Body of pancreas (tissue), 4 donors: ENCODE results near the gene AGBL4. TPM values are rescaled to one million over a fixed set of nuclear protein-coding genes. Genes with fewer than 3 reads are reported as not detected.

Source experiments
- ATAC-seq: fragments of 150-250 bp; one replicate; pipeline ENCODE4 v1.9.1; 2016
- DNase-seq, 4 donors: peaks; one replicate each; pipeline ENCODE4 v3.0.0-alpha.2; 2019
- H3K27ac ChIP-seq, 4 donors: fragments of 200-600 bp; sonication (generic); 1 replicate in 3 of 4; 2 replicates in 1 of 4; pipeline versions ENCODE4 v1.5.1 to v1.6.1; 2016 to 2019; ENCODE audit warnings: mild to moderate bottlenecking in 1 of 4, mixed read lengths in 1 of 4, moderate library complexity in 1 of 4
- H3K27me3 ChIP-seq, 2 donors: fragments of 200-600 bp; sonication (generic); one replicate each; pipeline ENCODE4 v1.6.0; 2016; ENCODE audit warnings: mild to moderate bottlenecking in 1 of 2
- H3K36me3 ChIP-seq, 2 donors: fragments of 200-600 bp; sonication (generic); replicated peaks in 1 of 2; 2 replicates each; pipeline ENCODE4 v1.5.1; 2016; ENCODE audit warnings: low read depth in 2 of 2; ENCODE audit not compliant: insufficient read depth in 1 of 2
- H3K4me1 ChIP-seq: fragments of 200-600 bp; sonication (generic); one replicate; pipeline ENCODE4 v1.6.0; 2016
- H3K4me3 ChIP-seq, 2 donors: fragments of 200-600 bp; sonication (generic); 1 replicate in 1 of 2; 2 replicates in 1 of 2; pipeline ENCODE4 v1.5.1; 2016 to 2019
- H3K9me3 ChIP-seq, 3 donors: fragments of 200-600 bp; sonication (generic); 1 replicate in 2 of 3; 2 replicates in 1 of 3; pipeline ENCODE4 v1.5.1; 2016
- CTCF ChIP-seq, 7 experiments: fragments of 450-650 bp in 4 of 7; fragments of 200-600 bp in 3 of 7; sonication (generic) in 3 of 7; IDR thresholded peaks; one replicate each; pipeline ENCODE4 v1.5.1; 2016 to 2019; ENCODE audit warnings: antibody characterized with exemption in 7 of 7
- POLR2A ChIP-seq, 3 donors: fragments of 450-650 bp; IDR thresholded peaks; one replicate each; pipeline ENCODE4 v1.6.1; 2016; ENCODE audit warnings: antibody characterized with exemption in 3 of 3, mild to moderate bottlenecking in 2 of 3
- WGBS, 2 donors: methylation state at CpG; one replicate each; pipeline ENCODE4 v1.1.5; 2017; 5-methylcytosine and 5-hydroxymethylcytosine counted together
- intact Hi-C: fragments of 100-400 bp; cut with DNase I; formaldehyde crosslinking; loops from one replicate; pipeline ENCODE4 v1.15.1; 2023
- total RNA-seq, 2 donors: library from RNA; depleted of rRNA; stranded (reverse); fragments of >200 nt; gene quantifications; one replicate each; pipeline ENCODE4 v1.1.0, GENCODE V29; 2016

Gene AGBL4
- total RNA-seq, 2 donors from 2014 or later, result 0.33 to 0.78 TPM

GRCh38 chr1:48741380-48741779, 1282.4 kb downstream of the AGBL4 start:
- no peak for DNase-seq
- Histone ChIP-seq H3K36me3 (no peaks in the 10 kb centered on the region), H3K9me3 (no peaks in the 10 kb centered on the region), H3K4me1 (peaks cover 7% of the 10 kb centered on the region), H3K27me3 (no peaks in the 10 kb centered on the region), H3K4me3 (no peak overlapping the region), H3K27ac (no peak overlapping the region)
- no peak for TF ChIP-seq POLR2A (IDR thresholded peaks at IDR 0.05)
- intact Hi-C loops, result no loop called here
- ATAC-seq, result no peak
- WGBS, 2 donors, result 67 to 74% methylated on average over 6 to 7 of the region's 7 CpGs

GRCh38 chr1:48740621-48741020, 1283.1 kb downstream of the AGBL4 start:
- Histone ChIP-seq H3K9me3 (no peaks in the 10 kb centered on the region), H3K27me3 (no peaks in the 10 kb centered on the region), H3K4me1 (peaks cover 7% of the 10 kb centered on the region), H3K4me3 (no peak overlapping the region), H3K36me3 (no peaks in the 10 kb centered on the region), H3K27ac (no peak overlapping the region)
- ATAC-seq (no peak), DNase-seq (no peak)
- TF ChIP-seq POLR2A (IDR thresholded peaks at IDR 0.05) (no peak), CTCF (IDR thresholded peaks at IDR 0.05) (no peak)
- 82 to 96% methylated on average over 3 of the region's 3 CpGs for WGBS, 2 donors
- intact Hi-C loops, result no loop called here

GRCh38 chr1:48739091-48739490, 1284.7 kb downstream of the AGBL4 start:
- intact Hi-C loops, result no loop called here
- H3K4me3 ChIP-seq, result no peak overlapping the region
- ATAC-seq (no peak), DNase-seq (no peak)
- H3K4me1 ChIP-seq, result peaks cover 2% of the 10 kb centered on the region
- no peak overlapping the region for H3K27ac ChIP-seq
- H3K9me3 ChIP-seq, result no peaks in the 10 kb centered on the region
- WGBS, 2 donors, result 59 to 63% methylated on average over 3 of the region's 3 CpGs
- TF ChIP-seq POLR2A (IDR thresholded peaks at IDR 0.05) (no peak), CTCF (IDR thresholded peaks at IDR 0.05) (no peak)
- H3K27me3 ChIP-seq, result no peaks in the 10 kb centered on the region
- H3K36me3 ChIP-seq, result no peaks in the 10 kb centered on the region

GRCh38 chr1:48738356-48738755, 1285.4 kb downstream of the AGBL4 start:
- Histone ChIP-seq H3K36me3 (no peaks in the 10 kb centered on the region), H3K9me3 (no peaks in the 10 kb centered on the region), H3K4me1 (no peaks in the 10 kb centered on the region), H3K27me3 (no peaks in the 10 kb centered on the region), H3K4me3 (no peak overlapping the region), H3K27ac (no peak overlapping the region)
- 63 to 72% methylated on average over 2 to 4 of the region's 4 CpGs for WGBS, 2 donors
- intact Hi-C loops, result no loop called here
- DNase-seq (no peak), ATAC-seq (no peak)
- no peak for TF ChIP-seq POLR2A (IDR thresholded peaks at IDR 0.05)
- TF ChIP-seq CTCF (IDR thresholded peaks at IDR 0.05), result no peak

GRCh38 chr1:48735796-48736195, 1288.0 kb downstream of the AGBL4 start:
- 85 to 88% methylated on average over 6 of the region's 6 CpGs for WGBS, 2 donors
- DNase-seq (no peak), ATAC-seq (no peak)
- no peaks in the 10 kb centered on the region for H3K9me3 ChIP-seq
- TF ChIP-seq POLR2A (IDR thresholded peaks at IDR 0.05) (no peak), CTCF (IDR thresholded peaks at IDR 0.05) (no peak)
- H3K4me3 ChIP-seq, result no peak overlapping the region
- H3K4me1 ChIP-seq, result no peaks in the 10 kb centered on the region
- H3K27me3 ChIP-seq, result no peaks in the 10 kb centered on the region
- no peaks in the 10 kb centered on the region for H3K36me3 ChIP-seq
- intact Hi-C loops, result no loop called here
- H3K27ac ChIP-seq, result no peak overlapping the region
